Right cardiac atrium (tissue), 5 donors: ENCODE results near the gene RFX1. TPM values are rescaled to one million over a fixed set of nuclear protein-coding genes. Genes with fewer than 3 reads are reported as not detected.
A peak's percentile ranks its signal among the peaks of the same experiment; 100 is the strongest.

Experiments used
- ATAC-seq, 2 donors: fragments of 200-7000 bp; cut with Tn5 transposase; one replicate each; pipeline versions ENCODE4 v1.8.0 to v1.9.1; 2020; ENCODE audit warnings: moderate library complexity in 2 of 2, mild to moderate bottlenecking in 1 of 2
- DNase-seq, 3 donors: peaks; one replicate each; pipeline ENCODE4 v3.0.0-alpha.2; 2020
- H3K27ac ChIP-seq: one replicate; pipeline ENCODE4 v1.5.1; 2013; ENCODE audit warnings: mild to moderate bottlenecking, low read length, control low read depth, moderate library complexity
- H3K27me3 ChIP-seq: one replicate; pipeline ENCODE4 v1.6.1; 2013; ENCODE audit not compliant: control insufficient read depth, insufficient read depth
- H3K4me1 ChIP-seq: one replicate; pipeline ENCODE4 v1.6.1; 2013; ENCODE audit warnings: low read length; ENCODE audit not compliant: control insufficient read depth, insufficient read depth
- H3K4me3 ChIP-seq: one replicate; pipeline ENCODE4 v1.5.1; 2013; ENCODE audit warnings: low read length, control low read depth
- H3K9me3 ChIP-seq: one replicate; pipeline ENCODE4 v1.6.1; 2013; ENCODE audit warnings: low read length; ENCODE audit not compliant: control insufficient read depth
- WGBS: extraction: QIAGEN DNeasy Blood & Tissue Kit; methylation state at CpG from one replicate; pipeline ENCODE4 v1.1.7; 2013; 5-methylcytosine and 5-hydroxymethylcytosine counted together
- intact Hi-C, 4 donors: fragments of 100-400 bp; cut with DNase I; formaldehyde crosslinking; loops; one replicate each; pipeline versions ENCODE4 v1.11.0 to v1.14.0; 2022 to 2023
- polyA plus RNA-seq: library from polyadenylated mRNA; stranded (reverse); fragments of 200-250 nt; gene quantifications from one replicate; pipeline ENCODE4 v1.2.3, GENCODE V29; 2013
- total RNA-seq, 4 donors: library from RNA; stranded (reverse); fragmentation: NEBNext Ultra II Directional; extraction: Animal tissue kit (Norgen Biotek cat#: 25700); gene quantifications; one replicate each; pipeline ENCODE4 v1.2.1, GENCODE V29; 2021
- donor health status: healthy with polysubstance abuse.
- donor health status: DM: no; HTN: yes; CAD: no.
- donor health status: DM: no; HTN: no; CAD: no.
- donor health status: DM: no; HTN: yes; CAD: no; lungs with severe emphysema.
- donor health status: DM: yes; HTN: yes; CAD: no.

The RFX1 gene
- total and polyA plus RNA-seq, 5 donors = 7.0 to 15.6 (median 11.5) TPM

GRCh38 chr19:13938301-13939064 is 67.6 kb downstream of the RFX1 start, which contains the start of gene PODNL1:
Gene PODNL1 (minus strand): TSS chr19:13938417. CDS start chr19:13938181, 236 bp downstream.
- 21% methylated on average over 21 of the region's 21 CpGs for WGBS
- H3K27me3 ChIP-seq = no peaks in the 10 kb centered on the region
- no peaks in the 10 kb centered on the region for H3K4me1 ChIP-seq
- no peak within 1 kb of the TSS for H3K4me3 ChIP-seq
- DNase-seq (peak in 1 of 3 donors; percentile 66), ATAC-seq (peak; percentile 46 to 61)
- H3K27ac ChIP-seq = no peak within 1 kb of the TSS
- H3K9me3 ChIP-seq = no peaks in the 10 kb centered on the region
- intact Hi-C loops = no loop called here

- 9% methylated on average over 29 of the region's 29 CpGs for WGBS
- intact Hi-C loops = no loop called here
- Histone ChIP-seq H3K4me3 (no peak overlapping the region), H3K27ac (no peak overlapping the region), H3K9me3 (no peaks in the 10 kb centered on the region), H3K27me3 (no peaks in the 10 kb centered on the region), H3K4me1 (no peaks in the 10 kb centered on the region)
- peak in 2 of 3 donors; percentile 66 to 75 for DNase-seq
- peak in 1 of 2 donors; percentile 13 for ATAC-seq
These were observed 68.4 kb downstream of the RFX1 start for GRCh38 chr19:13937479-13938300.

- 66% methylated on average over 22 of the region's 22 CpGs for WGBS
- ATAC-seq (no peak), DNase-seq (no peak)
- intact Hi-C loops = no loop called here
- H3K27me3 ChIP-seq = no peaks in the 10 kb centered on the region
- H3K27ac ChIP-seq = no peak overlapping the region
- no peaks in the 10 kb centered on the region for H3K9me3 ChIP-seq
- H3K4me1 ChIP-seq = no peaks in the 10 kb centered on the region
- no peak overlapping the region for H3K4me3 ChIP-seq
These were observed 70.2 kb downstream of the RFX1 start for GRCh38 chr19:13935765-13936510.

- H3K4me3 ChIP-seq = no peak overlapping the region
- H3K9me3 ChIP-seq = no peaks in the 10 kb centered on the region
- H3K27ac ChIP-seq = no peak overlapping the region
- no peaks in the 10 kb centered on the region for H3K4me1 ChIP-seq
- H3K27me3 ChIP-seq = no peaks in the 10 kb centered on the region
- intact Hi-C loops = no loop called here
- no peak for ATAC-seq
- WGBS = 95% methylated on average over 2 of the region's 2 CpGs
- no peak for DNase-seq
These were observed 71.4 kb downstream of the RFX1 start for GRCh38 chr19:13934785-13935109.

GRCh38 chr19:13932911-13933393 is 73.2 kb downstream of the RFX1 start:
- no peaks in the 10 kb centered on the region for H3K4me1 ChIP-seq
- no peak overlapping the region for H3K27ac ChIP-seq
- H3K4me3 ChIP-seq = no peak overlapping the region
- ATAC-seq = peak; percentile 7 to 19
- no peaks in the 10 kb centered on the region for H3K9me3 ChIP-seq
- intact Hi-C loops = no loop called here
- DNase-seq = no peak
- 88% methylated on average over 42 of the region's 42 CpGs for WGBS
- H3K27me3 ChIP-seq = no peaks in the 10 kb centered on the region

- no peak for ATAC-seq
- Histone ChIP-seq H3K4me3 (no peak overlapping the region), H3K27me3 (no peaks in the 10 kb centered on the region), H3K4me1 (no peaks in the 10 kb centered on the region), H3K9me3 (no peaks in the 10 kb centered on the region), H3K27ac (no peak overlapping the region)
- 95% methylated on average over 6 of the region's 6 CpGs for WGBS
- intact Hi-C loops = no loop called here
- no peak for DNase-seq
These were observed 73.9 kb downstream of the RFX1 start for GRCh38 chr19:13932149-13932637.

GRCh38 chr19:13931391-13932148 is 74.5 kb downstream of the RFX1 start:
- Histone ChIP-seq H3K27me3 (no peaks in the 10 kb centered on the region), H3K27ac (no peak overlapping the region), H3K4me3 (no peak overlapping the region), H3K4me1 (no peaks in the 10 kb centered on the region), H3K9me3 (no peaks in the 10 kb centered on the region)
- ATAC-seq (no peak), DNase-seq (peak in 1 of 3 donors; percentile 59)
- intact Hi-C loops = no loop called here
- WGBS = 80% methylated on average over 30 of the region's 30 CpGs

GRCh38 chr19:13930402-13930801 is 75.7 kb downstream of the RFX1 start:
- DNase-seq = no peak
- Histone ChIP-seq H3K4me1 (no peaks in the 10 kb centered on the region), H3K4me3 (no peak overlapping the region), H3K27me3 (no peaks in the 10 kb centered on the region), H3K9me3 (no peaks in the 10 kb centered on the region), H3K27ac (no peak overlapping the region)
- WGBS = 86% methylated on average over 17 of the region's 17 CpGs
- intact Hi-C loops = no loop called here
- ATAC-seq = no peak

- Histone ChIP-seq H3K27ac (no peak overlapping the region), H3K9me3 (no peaks in the 10 kb centered on the region), H3K4me1 (no peaks in the 10 kb centered on the region), H3K4me3 (no peak overlapping the region), H3K27me3 (no peaks in the 10 kb centered on the region)
- ATAC-seq (no peak), DNase-seq (no peak)
- WGBS = 91% methylated on average over 17 of the region's 17 CpGs
- intact Hi-C loops = no loop called here
These were observed 76.2 kb downstream of the RFX1 start for GRCh38 chr19:13929956-13930355.

- no peak for ATAC-seq
- intact Hi-C loops = no loop called here
- Histone ChIP-seq H3K4me3 (no peak overlapping the region), H3K27me3 (no peaks in the 10 kb centered on the region), H3K27ac (no peak overlapping the region), H3K4me1 (no peaks in the 10 kb centered on the region), H3K9me3 (no peaks in the 10 kb centered on the region)
- no peak for DNase-seq
- 76% methylated on average over 12 of the region's 12 CpGs for WGBS
These were observed 76.8 kb downstream of the RFX1 start for GRCh38 chr19:13929340-13929739.
